Right renal pelvis (tissue), 4 donors: Measurements from ENCODE around the gene HOXB7. TPM values are rescaled to one million over a fixed set of nuclear protein-coding genes. Genes with fewer than 3 reads are reported as not detected.

ENCODE experiments used
- DNase-seq, 4 donors: peaks; one replicate each; pipeline ENCODE4 v3.0.0-alpha.2; 2013; ENCODE audit warnings: low read depth in 4 of 4, low spot score in 3 of 4, missing footprints in 1 of 4
- polyA plus RNA-seq, 4 donors: library from polyadenylated mRNA; unstranded; fragments of 120-200 nt; gene quantifications; one replicate each; pipeline ENCODE4 v1.2.1, GENCODE V29; 2013; ENCODE audit not compliant: insufficient read length in 4 of 4

Gene HOXB7
- 10 to 100 TPM; 37.4 to 44.0 (median 40.5) TPM for polyA plus RNA-seq

DNA sequence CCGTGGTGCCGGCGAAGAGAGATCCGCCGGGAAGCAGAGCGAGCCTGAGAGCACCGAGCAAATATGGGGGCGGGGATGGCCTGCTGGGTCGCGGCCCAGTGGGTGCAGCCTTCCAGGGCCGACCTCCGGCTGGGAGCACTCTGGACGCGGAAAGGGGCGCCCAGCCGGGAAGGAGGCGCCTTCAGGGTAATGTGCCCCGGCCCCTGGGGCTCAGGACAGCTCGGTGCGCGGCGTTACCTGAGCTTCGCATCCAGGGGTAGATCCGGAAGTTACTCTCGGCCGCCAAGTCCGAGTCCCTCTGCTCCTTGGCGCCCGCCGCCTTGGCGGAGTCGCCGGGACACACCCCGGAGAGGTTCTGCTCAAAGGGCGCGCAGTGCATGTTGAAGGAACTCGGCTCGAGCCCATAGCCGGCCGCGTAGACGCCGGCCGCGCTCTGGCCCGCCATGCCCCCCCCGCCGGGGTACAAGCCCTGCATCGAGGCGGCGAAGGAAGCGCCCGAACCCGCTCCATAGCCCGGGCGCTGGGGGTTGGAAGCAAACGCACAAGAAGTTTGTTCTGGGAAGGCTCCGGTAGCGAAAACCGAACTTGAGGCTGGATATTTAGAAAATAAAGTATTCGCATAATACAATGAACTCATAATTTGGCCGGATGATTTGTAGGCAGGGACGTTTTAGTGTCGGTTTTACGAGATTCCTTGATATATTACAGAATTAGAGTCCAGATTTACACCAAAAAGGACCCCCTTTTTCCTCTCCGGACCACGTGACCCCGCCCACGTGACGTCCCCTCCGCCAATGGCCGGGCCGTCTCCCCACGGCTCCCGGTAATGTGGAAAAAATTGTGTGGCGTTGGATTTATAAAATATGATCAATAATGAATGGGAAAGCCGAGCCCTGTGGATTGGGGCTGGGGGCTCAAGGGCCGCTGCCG is at the start of gene HOXB7:
Gene HOXB7 (minus strand): TSS at position 736 of the 930 bp plus-strand sequence. CDS start 99 bp downstream, at position 637.
- DNase-seq = no peak

DNA sequence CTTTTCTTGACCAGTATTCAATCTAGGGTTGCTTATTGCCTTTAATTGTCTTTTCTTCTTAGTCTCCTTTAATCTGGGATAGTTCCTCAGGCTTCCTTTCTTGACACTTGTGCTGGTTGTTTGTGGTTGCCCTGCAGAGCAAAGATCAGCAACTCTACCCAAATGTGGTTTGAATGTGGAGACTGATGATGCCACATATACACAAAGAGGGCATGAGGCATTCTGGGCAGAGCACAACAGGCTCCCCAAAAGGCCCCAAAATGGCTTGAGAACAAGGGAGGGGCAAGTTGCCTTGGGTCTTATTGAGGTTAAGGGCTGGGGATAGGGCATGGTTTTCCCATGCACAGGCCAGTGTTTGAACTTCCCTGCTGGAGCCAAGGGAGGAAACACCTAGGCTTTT is 45.1 kb upstream of the HOXB7 start:
- DNase-seq = no peak

DNA sequence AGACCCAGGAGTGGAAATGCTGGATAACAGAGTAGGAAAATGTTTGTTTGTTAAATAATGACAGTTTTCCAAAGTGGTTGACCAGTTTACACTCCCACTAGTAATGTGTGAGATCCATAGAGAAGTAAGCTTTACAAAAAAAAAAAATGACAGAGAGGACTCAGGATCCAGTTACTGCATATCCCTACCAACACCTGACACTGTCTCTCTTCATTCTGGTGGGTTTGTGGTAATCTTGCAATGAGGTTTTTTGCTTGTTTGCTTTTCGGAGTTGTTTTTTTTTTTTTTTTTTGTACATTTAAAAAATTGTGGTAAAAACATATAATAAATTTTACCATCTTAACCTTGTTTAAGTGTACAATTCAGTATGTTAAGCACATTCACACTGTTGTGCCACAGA is 38.9 kb upstream of the HOXB7 start:
- no peak for DNase-seq

DNA sequence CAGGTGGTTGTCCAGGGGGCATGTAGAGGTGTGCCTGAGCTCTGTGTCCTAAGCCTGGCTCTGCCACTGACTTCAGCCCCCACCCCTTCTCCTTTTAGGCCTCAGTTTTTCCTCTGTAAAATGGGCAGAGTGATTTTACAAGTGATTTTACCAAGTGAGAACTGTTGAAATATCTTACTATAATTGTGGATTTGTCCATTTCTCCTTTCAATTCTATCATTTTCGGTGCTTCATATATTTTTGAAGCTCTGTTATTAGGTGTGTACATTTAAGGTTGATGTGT is 37.1 kb upstream of the HOXB7 start:
- no peak for DNase-seq

DNA sequence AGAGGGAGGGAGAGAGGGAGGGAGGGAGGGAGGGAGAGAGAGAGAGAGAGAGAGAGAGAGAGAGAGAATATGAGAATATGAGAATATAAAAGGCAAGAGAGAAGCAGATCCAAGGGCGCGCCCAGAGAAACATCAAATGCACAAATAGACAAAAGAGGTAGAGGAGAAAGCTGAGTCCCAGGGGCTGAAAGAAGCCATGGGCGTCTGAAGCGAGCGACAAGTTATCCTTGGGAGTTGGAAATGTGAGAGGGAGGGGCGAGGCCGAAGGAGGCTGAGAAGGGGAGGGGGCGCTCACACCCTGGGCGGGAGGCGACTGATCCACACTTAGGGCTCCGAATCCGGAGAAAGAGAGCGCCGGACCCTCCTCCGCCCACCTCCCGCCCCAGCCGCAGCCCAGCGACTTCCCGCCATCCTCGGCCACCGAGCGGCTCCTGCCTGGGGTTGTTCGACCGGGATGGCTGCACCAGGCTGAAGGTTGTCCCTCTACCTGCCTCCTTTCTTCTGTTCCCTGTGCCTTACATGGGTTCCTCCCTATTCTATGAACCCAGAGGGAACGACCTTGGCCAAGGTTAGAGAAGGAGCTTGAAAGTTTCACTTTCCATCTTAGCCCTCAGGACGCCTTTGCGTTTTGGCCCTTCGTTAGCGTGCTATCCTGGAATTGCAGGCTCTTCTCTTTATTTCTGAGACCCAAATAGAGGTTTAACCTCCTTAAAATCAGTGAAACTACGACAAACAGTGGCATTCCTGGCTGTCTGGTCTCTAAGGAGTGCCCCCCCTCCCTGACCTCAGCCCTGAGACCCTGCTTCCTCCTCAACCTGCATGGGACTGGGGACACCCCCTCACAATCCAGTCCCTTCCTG is 36.5 kb upstream of the HOXB7 start:
- DNase-seq = no peak

DNA sequence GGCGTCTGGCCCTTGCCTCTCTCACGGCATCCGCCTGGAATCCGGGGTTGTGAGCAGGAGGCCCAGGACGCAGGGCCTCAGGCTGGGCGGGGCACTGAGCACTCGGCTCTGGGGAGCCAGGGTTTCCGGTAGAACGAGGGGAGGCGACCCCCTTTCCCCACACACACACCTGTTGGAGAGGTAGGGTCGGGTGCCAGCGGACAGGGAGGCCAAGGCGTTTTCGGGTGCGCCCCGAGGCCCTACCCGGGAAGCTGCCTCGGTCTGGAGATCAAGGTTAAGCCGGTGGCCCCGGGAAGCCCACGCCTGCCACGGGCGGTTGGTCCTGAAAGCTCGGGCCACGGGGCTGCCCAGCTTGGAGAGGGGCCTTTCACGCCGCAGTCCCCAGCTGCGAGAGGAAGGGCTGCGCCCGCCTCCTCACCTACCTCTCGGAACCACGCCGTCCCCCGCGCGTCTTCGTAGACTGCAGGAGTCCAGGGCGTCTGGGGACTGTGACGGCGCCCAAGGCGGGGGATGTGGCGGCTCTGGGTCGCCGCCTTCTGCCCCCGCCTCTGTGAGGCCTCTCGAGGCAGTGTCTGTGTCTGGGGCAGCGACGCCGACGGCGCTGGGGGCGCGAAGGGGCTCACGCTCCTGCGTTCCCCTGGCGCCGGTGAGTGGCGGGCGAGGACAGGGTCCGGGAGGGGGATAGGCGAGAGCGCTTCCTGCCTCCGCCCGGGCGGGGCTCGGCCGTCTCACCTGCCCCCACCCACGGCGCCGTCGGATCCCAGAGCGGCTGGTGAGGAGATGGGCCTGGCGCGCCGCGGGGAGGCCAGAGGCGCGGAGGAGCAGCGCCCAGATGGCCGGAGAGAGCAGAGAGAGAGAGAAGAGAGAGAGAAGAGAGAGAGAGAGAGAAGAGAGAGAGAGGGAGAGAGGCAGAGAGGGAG is 35.6 kb upstream of the HOXB7 start:
- DNase-seq = no peak

DNA sequence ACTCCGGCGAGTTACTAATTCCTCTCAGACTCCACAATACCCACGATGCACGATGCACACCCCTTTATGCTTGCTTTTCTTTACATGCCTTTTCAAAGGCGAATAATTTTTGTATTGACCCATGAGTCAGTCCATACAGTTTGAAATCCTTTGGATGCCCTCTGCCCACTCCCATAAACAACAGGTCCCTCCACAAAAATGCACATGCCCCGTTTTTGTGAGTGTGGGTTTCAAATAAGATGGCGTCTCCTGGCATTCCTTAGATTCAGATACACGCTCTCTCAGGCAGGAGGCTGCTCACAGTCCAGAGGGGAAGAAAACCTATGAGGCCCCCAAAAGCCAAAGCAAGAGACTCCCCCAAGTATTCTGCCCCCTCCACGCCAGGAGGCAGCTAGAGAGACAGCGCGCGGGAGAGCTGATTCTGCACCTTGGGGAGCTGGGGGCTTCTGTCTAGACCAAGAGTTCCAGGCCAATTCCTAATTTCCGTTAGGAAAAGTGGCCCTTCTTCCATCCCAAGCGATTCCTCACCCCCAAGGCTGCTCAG is 34.9 kb upstream of the HOXB7 start:
- DNase-seq = no peak

DNA sequence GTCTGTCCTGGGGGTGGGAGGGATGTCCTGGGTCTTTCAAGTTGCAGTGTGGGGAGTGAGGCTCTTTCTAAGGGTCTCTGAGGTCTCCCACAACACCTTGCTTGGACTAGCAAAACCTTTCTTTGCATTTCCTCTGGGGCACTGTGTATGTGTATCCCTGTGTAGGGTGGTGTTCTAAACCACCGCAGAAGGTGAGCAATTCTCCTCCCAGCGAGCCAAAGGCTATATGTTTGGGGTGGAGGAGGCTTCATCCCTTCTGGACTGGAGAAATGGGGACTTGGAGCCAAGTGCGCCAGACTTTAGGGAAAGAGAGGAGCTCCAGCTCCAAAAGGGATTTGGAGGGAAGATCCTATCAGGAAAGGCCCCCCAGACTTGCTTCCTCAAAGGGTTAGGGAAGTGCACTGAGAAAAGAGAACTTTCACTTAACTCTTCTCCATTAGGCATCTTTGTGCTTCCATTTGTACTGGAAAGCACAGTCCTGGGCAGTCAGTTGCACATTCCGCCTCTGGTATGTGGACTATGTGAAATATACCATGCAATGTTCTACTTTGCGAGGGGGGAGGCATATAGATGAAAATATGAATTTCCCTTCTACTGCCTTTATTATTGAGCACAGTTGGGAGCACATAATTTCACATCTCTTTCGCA is 34.2 kb upstream of the HOXB7 start:
- no peak for DNase-seq

DNA sequence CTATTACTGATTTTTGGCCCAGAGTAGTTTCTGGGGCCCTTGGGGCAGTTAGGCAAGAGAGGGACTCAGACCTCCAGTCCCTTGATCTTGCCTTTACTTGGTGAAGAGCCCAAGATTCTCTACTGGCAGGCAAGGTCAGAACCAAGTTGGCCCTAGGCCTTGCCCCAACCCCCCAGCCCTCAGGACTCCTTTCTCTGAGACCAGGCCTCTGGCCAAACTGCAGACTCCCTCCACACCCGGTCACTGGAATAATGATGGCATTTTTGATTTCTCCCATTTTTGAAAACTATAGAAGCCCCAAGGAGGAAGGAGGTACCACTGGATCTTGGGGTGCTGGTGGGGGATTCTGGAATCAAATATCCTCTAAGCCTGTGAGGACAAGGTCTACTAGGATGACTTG is 33.3 kb upstream of the HOXB7 start:
- DNase-seq = no peak

DNA sequence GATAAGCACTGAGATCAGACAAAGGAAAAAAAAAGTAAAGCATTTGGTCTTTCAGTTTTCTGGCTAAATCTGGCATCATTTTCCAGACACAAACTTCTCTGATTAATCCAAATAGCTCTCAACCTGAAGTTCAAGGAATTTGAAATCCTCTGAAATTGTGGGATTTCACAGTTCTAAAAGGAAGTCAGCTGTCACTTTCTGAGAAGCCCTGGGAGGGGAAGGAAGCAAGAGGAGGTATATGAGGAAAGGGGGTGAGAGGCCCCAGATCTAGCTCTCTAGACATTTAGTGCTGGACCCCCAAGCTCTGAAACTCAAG is 32.8 kb upstream of the HOXB7 start:
- DNase-seq = no peak

DNA sequence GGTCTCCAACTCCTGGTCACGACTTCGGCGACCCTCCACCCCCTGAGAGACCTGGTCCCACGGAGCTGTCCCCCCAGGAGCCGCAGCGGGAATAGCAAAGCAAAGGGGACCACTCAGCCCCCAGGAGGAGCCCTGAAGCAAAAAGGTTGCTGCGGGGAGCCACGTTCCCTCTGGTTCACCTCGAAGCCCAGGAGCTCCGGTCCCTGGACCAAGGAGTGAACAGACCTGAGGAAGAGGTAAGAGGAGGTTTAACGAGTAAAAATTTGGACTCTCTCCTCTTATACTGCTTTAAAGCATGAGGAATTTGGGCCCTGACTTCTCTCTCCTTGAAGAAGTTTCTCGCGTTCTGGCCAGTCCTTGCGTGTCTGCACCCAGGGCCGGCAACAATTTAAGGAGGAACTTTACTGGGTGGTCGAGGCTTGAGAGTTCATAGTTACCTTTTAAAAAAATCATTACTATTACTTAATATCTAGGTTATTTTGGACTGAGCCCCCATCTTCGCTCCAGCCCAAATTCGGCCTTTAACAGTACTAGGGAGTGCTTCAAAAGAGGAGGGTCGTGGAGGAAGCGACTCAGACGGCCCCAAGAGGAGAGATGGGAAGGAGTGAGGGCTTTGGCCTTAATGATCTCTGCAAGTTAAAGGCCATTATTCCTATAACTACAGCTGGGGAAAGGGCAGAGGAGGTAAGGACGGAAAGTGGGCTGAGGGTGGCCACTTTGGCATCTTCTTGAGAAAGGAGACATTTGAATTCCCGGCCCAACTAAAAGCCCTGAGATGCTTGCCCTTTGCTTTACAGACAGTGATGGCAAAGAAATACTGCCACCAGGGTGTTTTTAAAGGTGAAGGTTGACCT is 32.3 kb upstream of the HOXB7 start:
- DNase-seq = no peak

DNA sequence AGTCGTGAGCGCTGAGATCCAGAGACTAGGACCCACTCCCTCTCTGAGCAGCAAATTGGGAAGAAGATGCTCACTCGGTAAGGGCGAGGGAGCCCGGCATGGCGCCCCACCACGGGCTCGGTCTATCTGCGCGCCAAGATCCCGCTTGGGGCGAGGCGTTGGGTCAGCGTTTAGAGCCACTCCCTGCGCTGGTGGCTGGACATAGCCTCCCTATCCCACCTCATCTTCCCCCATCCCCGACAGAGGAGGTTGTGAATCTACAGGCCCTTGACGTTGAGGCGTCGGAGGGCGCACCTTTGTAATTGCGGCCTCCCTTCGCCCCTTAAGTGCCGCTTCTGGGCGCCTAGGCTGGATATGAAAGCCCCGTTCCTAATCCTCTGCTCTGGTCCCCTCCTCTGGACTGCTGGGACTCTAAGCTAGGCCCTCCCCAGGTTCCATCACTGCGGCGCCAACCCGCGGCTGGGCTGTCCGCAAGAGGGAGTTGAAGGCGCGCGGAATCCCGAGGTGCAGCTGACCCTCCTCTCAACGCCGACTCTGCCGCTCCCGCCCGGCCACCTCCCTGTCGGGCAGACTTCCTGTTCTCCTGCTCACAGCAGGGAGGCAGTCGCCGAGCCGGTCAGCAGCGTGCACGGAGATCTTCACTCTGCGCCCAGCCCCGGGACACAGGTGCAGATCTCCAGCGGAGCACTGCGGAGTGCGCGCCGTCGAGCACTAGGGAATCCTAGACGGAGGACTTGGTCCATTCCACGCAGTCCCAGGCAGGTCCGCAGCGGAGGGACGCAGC is 31.4 kb upstream of the HOXB7 start:
- DNase-seq = no peak

DNA sequence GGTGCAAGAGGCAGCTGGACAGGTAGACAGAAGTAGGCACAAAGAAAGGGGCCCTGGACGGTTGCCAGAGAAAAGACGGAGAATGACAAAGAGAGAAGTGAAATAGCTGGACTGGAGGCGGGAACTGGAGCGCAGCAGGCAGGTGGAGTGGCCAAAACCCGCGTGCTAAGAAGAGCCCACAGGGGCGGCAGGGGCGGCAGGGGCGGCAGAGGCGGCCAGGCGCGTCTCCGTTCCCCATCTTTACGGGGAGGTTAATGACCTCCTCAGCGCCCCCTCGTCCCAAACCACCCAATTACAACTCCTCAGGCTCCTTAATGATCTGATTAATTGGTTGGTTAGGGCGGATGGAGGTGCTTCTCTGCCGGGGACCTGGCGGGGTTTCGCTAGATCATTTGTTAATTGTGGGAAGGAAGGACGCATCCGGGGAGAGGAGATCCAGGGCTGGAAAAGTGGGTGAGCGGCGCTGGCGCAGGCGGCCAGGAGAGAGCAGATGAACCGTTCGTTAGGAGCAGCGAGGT is 30.8 kb upstream of the HOXB7 start:
- DNase-seq = no peak

DNA sequence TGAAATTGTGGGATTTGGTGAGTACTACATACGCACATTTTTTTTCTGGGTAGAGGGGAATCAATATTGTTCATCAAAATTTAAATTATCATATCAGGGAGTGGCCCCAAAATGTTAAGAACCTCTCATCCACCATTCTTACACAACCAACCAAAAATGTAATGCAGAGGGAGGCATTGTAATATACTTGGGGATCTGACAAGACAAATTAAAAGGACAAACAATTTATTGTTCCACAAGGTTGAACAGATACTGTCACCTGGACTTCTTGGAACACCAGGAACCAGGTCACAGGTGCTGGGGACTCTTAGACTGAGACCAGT is 30.0 kb upstream of the HOXB7 start:
- DNase-seq = no peak

DNA sequence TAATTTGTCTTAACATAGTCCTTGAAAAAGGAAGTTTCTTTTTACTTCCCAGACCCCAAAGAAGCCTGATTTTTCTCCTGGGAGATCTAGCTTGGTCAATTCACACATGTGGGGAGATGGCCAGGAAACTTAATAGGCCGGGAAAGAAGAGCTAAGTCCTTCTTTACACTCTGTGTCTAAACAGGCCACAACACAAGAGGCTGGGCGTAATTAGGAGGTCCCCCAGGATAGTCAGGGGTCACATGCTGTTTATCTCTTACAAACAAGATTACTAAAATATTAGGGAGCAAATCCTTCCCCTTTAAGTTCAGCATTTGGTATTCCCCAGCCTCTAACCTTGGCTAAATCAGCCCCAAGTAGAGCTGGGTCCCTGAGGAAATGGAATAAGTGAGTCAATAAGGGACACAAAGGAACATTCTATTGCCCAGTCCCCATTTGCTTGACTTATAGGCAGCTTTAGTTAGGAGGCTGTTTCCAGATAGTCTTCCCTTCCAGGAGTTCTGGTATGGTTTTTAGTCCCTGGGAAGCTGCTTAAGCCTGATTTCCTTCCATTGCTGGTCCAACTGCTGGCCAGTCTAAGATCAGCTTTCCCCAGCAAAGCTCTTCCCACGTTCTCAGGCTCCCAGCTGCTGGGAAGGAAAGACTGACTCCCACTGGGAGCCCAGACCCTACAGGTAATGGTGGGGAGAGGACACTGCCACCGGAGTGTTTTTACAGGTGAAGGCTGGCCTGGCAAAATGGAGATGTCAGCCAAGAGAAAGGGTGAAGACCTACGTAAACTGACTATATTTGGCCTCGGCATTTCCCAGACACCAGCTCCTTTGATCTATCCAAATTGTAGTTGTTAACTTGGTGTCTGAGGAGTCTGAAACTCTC is 29.4 kb upstream of the HOXB7 start:
- DNase-seq = no peak

DNA sequence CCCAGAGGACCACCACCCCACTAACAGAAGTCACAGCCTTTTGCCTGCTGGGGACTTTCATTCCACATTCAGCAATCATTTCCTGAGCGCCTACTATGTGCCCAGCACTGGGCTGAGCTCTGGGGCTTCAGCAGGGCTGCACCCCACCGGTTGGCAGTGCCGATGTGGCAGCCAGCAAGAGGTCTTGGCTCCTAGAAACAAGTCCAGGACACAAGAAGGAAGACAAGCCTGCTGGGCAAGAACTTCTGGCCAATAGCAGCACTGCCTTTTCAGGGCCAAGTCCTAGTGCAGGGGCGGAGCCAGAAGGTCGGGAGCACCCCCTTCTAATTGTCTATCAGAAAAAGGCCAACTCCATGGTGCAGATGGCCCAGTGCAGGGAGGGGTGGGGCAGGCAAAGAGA is 28.3 kb upstream of the HOXB7 start:
- DNase-seq = no peak
